PC-3 (cell line): ENCODE data around the gene SEC31B.

Experiments
- EZH2 ChIP-seq: fragments of 300-600 bp; sonication (generic); IDR thresholded peaks from one replicate; pipeline ENCODE4 v1.6.1; 2017; ENCODE audit warnings: antibody characterized with exemption, mild to moderate bottlenecking, low read length; ENCODE audit not compliant: unreplicated experiment
- EZH2phosphoT487 ChIP-seq: fragments of 300-600 bp; sonication (generic); IDR thresholded peaks from 2 replicates; pipeline ENCODE4 v1.6.1; 2018; ENCODE audit warnings: mild to moderate bottlenecking, antibody characterized with exemption, low read length, borderline replicate concordance
- TF ChIP-seq, protein P1 (sequence below): fragments of 300-600 bp; sonication (generic); conservative IDR thresholded peaks from 2 replicates; pipeline ENCODE4 v1.5.1; 2017; ENCODE audit warnings: antibody characterized with exemption, low read depth, mild to moderate bottlenecking, low read length

- TF ChIP-seq, protein P1, sequence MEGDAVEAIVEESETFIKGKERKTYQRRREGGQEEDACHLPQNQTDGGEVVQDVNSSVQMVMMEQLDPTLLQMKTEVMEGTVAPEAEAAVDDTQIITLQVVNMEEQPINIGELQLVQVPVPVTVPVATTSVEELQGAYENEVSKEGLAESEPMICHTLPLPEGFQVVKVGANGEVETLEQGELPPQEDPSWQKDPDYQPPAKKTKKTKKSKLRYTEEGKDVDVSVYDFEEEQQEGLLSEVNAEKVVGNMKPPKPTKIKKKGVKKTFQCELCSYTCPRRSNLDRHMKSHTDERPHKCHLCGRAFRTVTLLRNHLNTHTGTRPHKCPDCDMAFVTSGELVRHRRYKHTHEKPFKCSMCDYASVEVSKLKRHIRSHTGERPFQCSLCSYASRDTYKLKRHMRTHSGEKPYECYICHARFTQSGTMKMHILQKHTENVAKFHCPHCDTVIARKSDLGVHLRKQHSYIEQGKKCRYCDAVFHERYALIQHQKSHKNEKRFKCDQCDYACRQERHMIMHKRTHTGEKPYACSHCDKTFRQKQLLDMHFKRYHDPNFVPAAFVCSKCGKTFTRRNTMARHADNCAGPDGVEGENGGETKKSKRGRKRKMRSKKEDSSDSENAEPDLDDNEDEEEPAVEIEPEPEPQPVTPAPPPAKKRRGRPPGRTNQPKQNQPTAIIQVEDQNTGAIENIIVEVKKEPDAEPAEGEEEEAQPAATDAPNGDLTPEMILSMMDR = no peak
- no peak for TF ChIP-seq EZH2
- TF ChIP-seq EZH2phosphoT487 = no peak
Observed at GRCh38 chr10:100462709-100463108, 57.0 kb downstream of the SEC31B start, which contains the start of gene WNT8B.
